HCT116 (cell line): ENCODE results near the gene KIRREL3. TPM values are rescaled to one million over a fixed set of nuclear protein-coding genes. Genes with fewer than 3 reads are reported as not detected.

Source experiments
- ATAC-seq: fragments of 200-7000 bp; cut with Tn5 transposase; 2 replicates; pipeline ENCODE4 v1.9.1; 2020; ENCODE audit warnings: mild to moderate bottlenecking, moderate library complexity
- BruUV-seq: library from RNA; stranded (reverse); fragments of 400-500 nt; replicated peaks from 2 replicates; lab custom pipeline; 2021; lab: Mats Ljungman, UMichigan
- CTCF ChIA-PET: fragments of 300-600 bp; sonication (Branson Sonifier 250); formaldehyde crosslinking; loops from one replicate; lab custom pipeline; 2021; ENCODE audit warnings: antibody characterized with exemption; lab: Charles Lee
- POLR2A ChIA-PET: fragments of 300-600, 350-600 bp; sonication (Branson Sonifier 250); formaldehyde crosslinking; loops from one replicate; lab custom pipeline; 2021; ENCODE audit warnings: antibody characterized with exemption; lab: Charles Lee
- RAD21 ChIA-PET, 2 experiments: fragments of 300-600 bp; sonication (Branson Sonifier 250); formaldehyde crosslinking; loops; one replicate each; lab custom pipeline; 2023; ENCODE audit warnings: low total read pairs in 2 of 2; ENCODE audit not compliant: uncharacterized antibody in 2 of 2, unreplicated experiment in 2 of 2, low non-redundant PET in 1 of 2; lab: Charles Lee
- DNase-seq: peaks from one replicate; pipeline ENCODE4 v3.0.0-alpha.2; 2010; ENCODE audit warnings: low read depth, low spot score
- H2AFZ ChIP-seq: fragments of 200-600 bp; shearing (Covaris generic), sonication (generic); 2 replicates; pipeline ENCODE4 v1.6.1; 2017; ENCODE audit warnings: low read depth, mixed run types, mixed read lengths, antibody characterized with exemption, low read length; ENCODE audit not compliant: poor library complexity, severe bottlenecking
- H3K27ac ChIP-seq: 2 replicates; pipeline ENCODE4 v1.5.1; 2012; ENCODE audit warnings: low read depth, low read length
- H3K27me3 ChIP-seq: fragments of 200-600 bp; sonication (generic); 2 replicates; pipeline ENCODE4 v1.6.1; 2016; ENCODE audit warnings: mixed run types, low read length, mixed read lengths; ENCODE audit not compliant: insufficient read depth
- H3K36me3 ChIP-seq, 2 experiments: fragments of 200-500 bp in 1 of 2; fragments of 200-600 bp in 1 of 2; sonication (Bioruptor generic) in 1 of 2; sonication (generic) in 1 of 2; 2 replicates each; pipeline versions ENCODE4 v1.5.1 to v1.6.1; 2014 to 2016; ENCODE audit warnings: low read length in 2 of 2, inconsistent platforms in 1 of 2, mixed read lengths in 1 of 2, mixed run types in 1 of 2; ENCODE audit not compliant: insufficient read depth in 2 of 2, control insufficient read depth in 1 of 2
- H3K4me1 ChIP-seq, 2 experiments: fragments of 200-600 bp in 1 of 2; sonication (generic) in 1 of 2; 2 replicates each; pipeline versions ENCODE4 v1.5.1 to v1.6.1; 2012 to 2017; ENCODE audit warnings: low read length in 2 of 2, inconsistent platforms in 1 of 2, mild to moderate bottlenecking in 1 of 2, mixed read lengths in 1 of 2, mixed run types in 1 of 2, moderate library complexity in 1 of 2; ENCODE audit not compliant: insufficient read depth in 2 of 2, control insufficient read depth in 1 of 2
- H3K4me2 ChIP-seq: fragments of 200-600 bp; sonication (generic); 2 replicates; pipeline ENCODE4 v1.6.1; 2017; ENCODE audit warnings: mixed run types, low read length, mixed read lengths
- H3K4me3 ChIP-seq, 2 experiments: fragments of 200-600 bp in 1 of 2; sonication (generic) in 1 of 2; replicated peaks in 1 of 2; 2 replicates each; pipeline ENCODE4 v1.5.1; 2011 to 2016; ENCODE audit warnings: low read length in 2 of 2, control low read depth in 1 of 2, low read depth in 1 of 2, mild to moderate bottlenecking in 1 of 2, mixed read lengths in 1 of 2, mixed run types in 1 of 2
- H3K79me2 ChIP-seq: fragments of 200-600 bp; sonication (generic); 2 replicates; pipeline ENCODE4 v1.6.1; 2017; ENCODE audit warnings: mild to moderate bottlenecking, mixed run types, low read length, moderate library complexity, mixed read lengths; ENCODE audit not compliant: insufficient read depth
- H3K9ac ChIP-seq: fragments of 200-600 bp; sonication (generic); 2 replicates; pipeline ENCODE4 v1.6.1; 2016; ENCODE audit warnings: low read length, mixed read lengths
- H3K9me2 ChIP-seq: fragments of 200-600 bp; sonication (generic), shearing (Covaris generic); 2 replicates; pipeline ENCODE4 v1.6.1; 2017; ENCODE audit warnings: mixed run types, mild to moderate bottlenecking, moderate library complexity; ENCODE audit not compliant: insufficient read depth
- H3K9me3 ChIP-seq, 2 experiments: fragments of 200-500 bp in 1 of 2; fragments of 200-600 bp in 1 of 2; sonication (Bioruptor generic) in 1 of 2; sonication (generic) in 1 of 2; 2 replicates each; pipeline ENCODE4 v1.6.1; 2014 to 2017; ENCODE audit warnings: low read length in 2 of 2, mixed read lengths in 2 of 2, inconsistent platforms in 1 of 2, low read depth in 1 of 2, mild to moderate bottlenecking in 1 of 2, mixed run types in 1 of 2, moderate library complexity in 1 of 2; ENCODE audit not compliant: control insufficient read depth in 1 of 2, insufficient read depth in 1 of 2
- H4K20me1 ChIP-seq: fragments of 200-600 bp; sonication (generic), shearing (Covaris generic); 2 replicates; pipeline ENCODE4 v1.6.1; 2017; ENCODE audit warnings: mixed run types, mild to moderate bottlenecking, moderate library complexity; ENCODE audit not compliant: insufficient read depth
- CTCF ChIP-seq, 3 experiments: fragments of 200-600 bp in 1 of 3; sonication (generic) in 1 of 3; IDR thresholded peaks in 2 of 3; conservative IDR thresholded peaks in 1 of 3; 2 replicates each; pipeline ENCODE4 v1.5.1; 2012 to 2017; ENCODE audit warnings: low read depth in 2 of 3, low read length in 2 of 3, antibody characterized with exemption in 1 of 3, borderline replicate concordance in 1 of 3, control low read depth in 1 of 3, mild to moderate bottlenecking in 1 of 3, mixed read lengths in 1 of 3, mixed run types in 1 of 3, moderate library complexity in 1 of 3; ENCODE audit not compliant: insufficient read depth in 1 of 3
- ELF1 ChIP-seq: IDR thresholded peaks from 2 replicates; pipeline ENCODE4 v1.6.1; 2012; ENCODE audit warnings: low read depth, borderline replicate concordance
- EZH2phosphoT487 ChIP-seq: fragments of 200-600 bp; IDR thresholded peaks from 2 replicates; pipeline ENCODE4 v1.6.1; 2018; ENCODE audit warnings: antibody characterized with exemption, borderline replicate concordance
- JUND ChIP-seq: IDR thresholded peaks from 2 replicates; pipeline ENCODE4 v1.6.1; 2012
- POLR2A ChIP-seq: IDR thresholded peaks from 2 replicates; pipeline ENCODE4 v1.7.0; 2011; ENCODE audit warnings: borderline replicate concordance; ENCODE audit not compliant: insufficient read depth, insufficient read length; ENCODE audit errors: extremely low read depth
- RAD21 ChIP-seq: IDR thresholded peaks from 2 replicates; pipeline ENCODE4 v1.6.1; 2012; ENCODE audit warnings: low read depth, mild to moderate bottlenecking
- REST ChIP-seq: IDR thresholded peaks from 2 replicates; pipeline ENCODE4 v1.6.1; 2012; ENCODE audit warnings: low read depth
- SP1 ChIP-seq: IDR thresholded peaks from 2 replicates; pipeline ENCODE4 v1.6.1; 2012; ENCODE audit warnings: low read depth
- TCF7L2 ChIP-seq: IDR thresholded peaks from 2 replicates; pipeline ENCODE4 v1.7.0; 2011; ENCODE audit warnings: borderline replicate concordance, inconsistent platforms; ENCODE audit not compliant: insufficient read depth, insufficient read length; ENCODE audit errors: extremely low read depth
- YY1 ChIP-seq: IDR thresholded peaks from 2 replicates; pipeline ENCODE4 v1.6.1; 2011; ENCODE audit warnings: low read length, low read depth, moderate library complexity, mild to moderate bottlenecking; ENCODE audit not compliant: insufficient replicate concordance; ENCODE audit errors: extremely low read depth
- ZFX ChIP-seq: fragments of 450-650 bp; IDR thresholded peaks from 2 replicates; pipeline ENCODE4 v1.6.1; 2017
- intact Hi-C: fragments of 100-400 bp; cut with micrococcal nuclease; formaldehyde crosslinking; loops from 2 replicates; pipeline ENCODE4 v1.10.0; 2022
- total RNA-seq: library from RNA; stranded (reverse); gene quantifications from one replicate; pipeline ENCODE4 v1.2.1, GENCODE V29; 2021; ENCODE audit not compliant: unreplicated experiment

Gene KIRREL3
- total RNA-seq, 1 experiment from 2014 or later = not detected

GRCh38 chr11:126433244-126433846 lies 567.2 kb downstream of the KIRREL3 start:
- H3K9me2 ChIP-seq = no peaks in the 10 kb centered on the region
- H3K4me2 ChIP-seq = no peak overlapping the region
- H3K36me3 ChIP-seq = no peaks in the 10 kb centered on the region
- no peak for TF ChIP-seq RAD21
- TF ChIP-seq ZFX = no peak
- TF ChIP-seq YY1 = no peak
- no peak for TF ChIP-seq CTCF (IDR thresholded peaks at IDR 0.05 in 2 of 3, conservative IDR thresholded peaks at IDR 0.05 in 1 of 3; ENCODE audit: borderline replicate concordance in 1 of 3, insufficient read depth in 1 of 3, low read depth in 2 of 3, low read length in 2 of 3)
- RAD21 ChIA-PET = interaction anchor here in 1 of 2 experiments (0.8 kb wide), 1 partner anchor 123 kb away, joined by 3 read pairs; no protein-coding TSS in a partner anchor
- DNase-seq (no peak), ATAC-seq (no peak)
- H3K27ac ChIP-seq = no peak overlapping the region
- H3K9ac ChIP-seq = no peak overlapping the region
- no peaks in the 10 kb centered on the region for H3K27me3 ChIP-seq
- intact Hi-C loops = no loop called here
- POLR2A ChIA-PET = no interaction called here
- H4K20me1 ChIP-seq = no peaks in the 10 kb centered on the region
- no TSS peak for BruUV-seq
- no peaks in the 10 kb centered on the region for H3K9me3 ChIP-seq
- H3K4me3 ChIP-seq = no peak overlapping the region
- no peak overlapping the region for H2AFZ ChIP-seq
- H3K79me2 ChIP-seq = no peaks in the 10 kb centered on the region
- CTCF ChIA-PET = no interaction called here
- peaks cover 0 to 10% of the 10 kb centered on the region in 2 experiments; a peak in 2 of 4 replicates for H3K4me1 ChIP-seq

GRCh38 chr11:126432525-126432924 lies 568.0 kb downstream of the KIRREL3 start:
- BruUV-seq = no TSS peak
- no peaks in the 10 kb centered on the region for H3K36me3 ChIP-seq
- H3K4me1 ChIP-seq = peaks cover 0 to 10% of the 10 kb centered on the region in 2 experiments; a peak in 2 of 4 replicates
- no peak overlapping the region for H3K27ac ChIP-seq
- no peak overlapping the region for H3K4me3 ChIP-seq
- H3K4me2 ChIP-seq = no peak overlapping the region
- no peaks in the 10 kb centered on the region for H3K9me3 ChIP-seq
- H3K9ac ChIP-seq = no peak overlapping the region
- H2AFZ ChIP-seq = no peak overlapping the region
- H3K9me2 ChIP-seq = no peaks in the 10 kb centered on the region
- no peaks in the 10 kb centered on the region for H4K20me1 ChIP-seq
- intact Hi-C loops = no loop called here
- DNase-seq (no peak), ATAC-seq (no peak)
- H3K79me2 ChIP-seq = no peaks in the 10 kb centered on the region
- CTCF ChIA-PET = interaction anchor here (1.4 to 1.9 kb wide), 2 partner anchors 8 to 122 kb away, joined by 4 to 6 read pairs; no protein-coding TSS in a partner anchor
- H3K27me3 ChIP-seq = no peaks in the 10 kb centered on the region
- POLR2A ChIA-PET = no interaction called here
- RAD21 ChIA-PET = no interaction called here
- TF ChIP-seq SP1 = no peak
- TF ChIP-seq EZH2phosphoT487 = no peak
- TF ChIP-seq POLR2A = no peak
- TF ChIP-seq REST = no peak
- TF ChIP-seq JUND = no peak
- TF ChIP-seq ELF1 = no peak
- no peak for TF ChIP-seq CTCF (IDR thresholded peaks at IDR 0.05 in 2 of 3, conservative IDR thresholded peaks at IDR 0.05 in 1 of 3; ENCODE audit: borderline replicate concordance in 1 of 3, insufficient read depth in 1 of 3, low read depth in 2 of 3, low read length in 2 of 3)
- TF ChIP-seq TCF7L2 = no peak
